A549 (cell line): ENCODE data around the gene TWIST1.

Experiments
- CTCF ChIP-seq: fragments of >200 bp; sonication (Bioruptor Twin); formaldehyde crosslinking; IDR thresholded peaks from 3 replicates; pipeline ENCODE4 v1.5.1; 2016
- EP300 ChIP-seq, 2 experiments: fragments of >200 bp; sonication (Bioruptor Twin); formaldehyde crosslinking; IDR thresholded peaks; 2 replicates in 1 of 2; 3 replicates in 1 of 2; pipeline ENCODE4 v1.6.1; 2016 to 2017
- MYC ChIP-seq: IDR thresholded peaks from 2 replicates; pipeline ENCODE4 v1.6.1; 2012; ENCODE audit warnings: mild to moderate bottlenecking, inconsistent platforms, low read length, improper control_type of control experiment, borderline replicate concordance
- POLR2A ChIP-seq: IDR thresholded peaks from 2 replicates; pipeline ENCODE4 v1.6.1; 2012; ENCODE audit warnings: mild to moderate bottlenecking, low read length
- RFX5 ChIP-seq: fragments of 450-650 bp; IDR thresholded peaks from 2 replicates; pipeline ENCODE4 v1.7.1; 2014; ENCODE audit warnings: antibody characterized with exemption, mild to moderate bottlenecking, moderate library complexity

DNA sequence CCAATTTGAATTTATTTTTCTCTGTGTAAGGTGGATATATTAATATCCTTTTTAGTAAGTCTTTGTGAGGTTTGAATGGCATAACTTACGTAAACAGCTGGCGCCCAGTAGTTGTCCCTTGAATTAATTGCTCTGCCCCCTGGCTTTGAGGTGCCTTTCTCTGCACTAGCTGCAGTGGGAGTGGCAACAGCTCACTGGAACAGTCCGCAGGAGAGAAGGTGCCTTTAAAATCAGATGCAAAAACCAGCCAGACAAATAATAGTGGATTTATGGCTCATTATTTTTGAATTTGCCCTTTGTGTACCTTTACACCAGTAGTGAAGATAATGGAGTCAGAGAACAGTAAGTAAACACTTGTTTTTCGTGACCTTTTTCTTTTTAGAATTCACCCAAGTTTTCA is 16.0 kb upstream of the TWIST1 start:
- no peak for TF ChIP-seq POLR2A
- TF ChIP-seq CTCF, result no peak
- TF ChIP-seq EP300 (IDR thresholded peaks at IDR 0.05), result no peak
- no peak for TF ChIP-seq MYC
- no peak for TF ChIP-seq RFX5
